SU-DHL-6 (cell line): ENCODE measurements around the gene SUV39H2.
A peak's percentile ranks its signal among the peaks of the same experiment; 100 is the strongest.

Experiments used
- H2AFZ ChIP-seq: fragments of 200-600 bp; sonication (generic); 2 replicates; pipeline ENCODE4 v1.6.1; 2014; ENCODE audit warnings: low read depth, mild to moderate bottlenecking, moderate library complexity, mixed read lengths, antibody characterized with exemption, low read length; ENCODE audit not compliant: severe bottlenecking
- H3F3A ChIP-seq: fragments of 200-600 bp; shearing (Covaris generic); 2 replicates; pipeline ENCODE4 v1.6.0; 2016; ENCODE audit warnings: antibody characterized with exemption, mild to moderate bottlenecking; ENCODE audit not compliant: insufficient read depth
- H3K27ac ChIP-seq: fragments of 200-600 bp; sonication (generic); 2 replicates; pipeline ENCODE4 v1.5.1; 2016; ENCODE audit warnings: low read depth, mild to moderate bottlenecking, low read length, moderate library complexity, mixed read lengths
- H3K27me3 ChIP-seq: fragments of 200-600 bp; sonication (generic), shearing (Covaris generic); 2 replicates; pipeline ENCODE4 v1.6.0; 2014; ENCODE audit warnings: mild to moderate bottlenecking, low read length
- H3K36me3 ChIP-seq: fragments of 200-600 bp; sonication (generic); 2 replicates; pipeline ENCODE4 v1.6.1; 2014; ENCODE audit warnings: mild to moderate bottlenecking, low read length, mixed read lengths
- H3K4me2 ChIP-seq: fragments of 300-600, 200-600 bp; shearing (Covaris generic), sonication (generic); 2 replicates; pipeline ENCODE4 v1.6.0; 2014; ENCODE audit warnings: low read length, low read depth, mild to moderate bottlenecking; ENCODE audit not compliant: poor library complexity, severe bottlenecking
- H3K4me3 ChIP-seq: fragments of 200-600 bp; sonication (generic); 2 replicates; pipeline ENCODE4 v1.5.1; 2014; ENCODE audit warnings: antibody characterized with exemption, low read length, mild to moderate bottlenecking, mixed read lengths; ENCODE audit not compliant: insufficient read depth, poor library complexity, severe bottlenecking
- H3K79me2 ChIP-seq: fragments of 200-600 bp; sonication (generic); 2 replicates; pipeline ENCODE4 v1.6.1; 2014; ENCODE audit warnings: mild to moderate bottlenecking, low read length, moderate library complexity; ENCODE audit not compliant: insufficient read depth
- H3K9ac ChIP-seq: fragments of 200-600 bp; sonication (generic); 2 replicates; pipeline ENCODE4 v1.7.0; 2014; ENCODE audit warnings: mild to moderate bottlenecking, low read length
- H3K9me2 ChIP-seq: fragments of 200-600 bp; sonication (generic); replicated peaks from 2 replicates; pipeline ENCODE4 v1.6.1; 2014; ENCODE audit warnings: low read length; ENCODE audit not compliant: insufficient read depth
- H3K9me3 ChIP-seq: fragments of 200-600 bp; sonication (generic); 2 replicates; pipeline ENCODE4 v1.6.1; 2014; ENCODE audit warnings: low read length, mixed read lengths; ENCODE audit not compliant: insufficient read depth
- H4K20me1 ChIP-seq: fragments of 200-600 bp; sonication (generic); 2 replicates; pipeline ENCODE4 v1.6.1; 2014; ENCODE audit warnings: low read depth, mild to moderate bottlenecking, antibody characterized with exemption, low read length, moderate library complexity, mixed read lengths
- CTCF ChIP-seq: fragments of 200-600 bp; sonication (generic); IDR thresholded peaks from one replicate; pipeline ENCODE4 v1.5.1; 2017; ENCODE audit warnings: antibody characterized with exemption, mild to moderate bottlenecking, low read length, moderate library complexity; ENCODE audit not compliant: insufficient read depth, poor library complexity, severe bottlenecking
- EZH2phosphoT487 ChIP-seq: fragments of 200-600 bp; sonication (generic), shearing (Covaris generic); conservative IDR thresholded peaks from 2 replicates; pipeline ENCODE4 v1.6.1; 2018; ENCODE audit warnings: mild to moderate bottlenecking, antibody characterized with exemption, low read length, moderate library complexity, mixed read lengths

The SUV39H2 gene

DNA sequence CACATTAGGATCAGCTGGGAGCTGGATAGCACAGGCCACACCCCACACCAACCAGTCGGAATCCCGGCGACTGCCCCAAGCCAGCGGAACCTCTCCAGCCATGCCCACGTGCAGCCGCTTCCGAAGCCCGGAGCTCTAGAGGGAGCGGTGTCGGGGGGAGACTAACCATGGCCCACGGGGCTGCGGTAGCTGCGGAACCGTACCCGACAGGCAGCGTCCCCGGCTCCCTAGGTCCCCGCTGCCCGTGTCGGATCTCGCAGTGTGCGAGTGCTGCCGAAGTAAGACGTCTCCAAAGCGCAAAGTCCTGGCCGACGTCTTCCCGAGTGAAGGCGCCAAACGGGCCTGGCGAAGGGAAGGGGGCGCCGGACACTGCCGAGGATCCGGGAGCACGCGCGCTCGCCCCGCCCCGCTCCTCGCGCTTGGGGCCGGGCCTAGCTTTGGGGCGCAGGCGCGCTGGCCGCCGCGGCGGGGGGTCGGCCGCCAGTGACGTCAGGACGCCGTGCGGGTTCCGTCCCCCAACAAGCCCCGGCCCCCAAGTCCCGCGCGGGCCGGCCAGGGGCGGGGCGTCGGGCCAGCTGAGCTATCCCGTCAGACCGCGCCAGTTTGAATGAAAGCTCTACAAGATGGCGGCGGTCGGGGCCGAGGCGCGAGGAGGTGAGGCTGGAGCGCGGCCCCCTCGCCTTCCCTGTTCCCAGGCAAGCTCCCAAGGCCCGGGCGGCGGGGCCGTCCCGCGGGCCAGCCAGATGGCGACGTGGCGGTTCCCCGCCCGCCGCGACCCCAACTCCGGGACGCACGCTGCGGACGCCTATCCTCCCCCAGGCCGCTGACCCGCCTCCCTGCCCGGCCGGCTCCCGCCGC lies at the start of gene SUV39H2:
TSS of gene SUV39H2 (plus strand) at position 601 of the 858 bp plus-strand sequence. CDS start at position 624, 23 bp downstream.
- H3K36me3 ChIP-seq, result peaks cover 19% of the 10 kb centered on the region; the same call in 1 of the 2 replicates
- no peak for TF ChIP-seq CTCF
- TF ChIP-seq EZH2phosphoT487, result no peak
- H3K4me2 ChIP-seq, result peak within 1 kb of the TSS; percentile 99
- H3K27ac ChIP-seq, result peak within 1 kb of the TSS; percentile 63
- H4K20me1 ChIP-seq, result no peaks in the 10 kb centered on the region
- no peaks in the 10 kb centered on the region for H3K27me3 ChIP-seq
- H3K79me2 ChIP-seq, result peaks cover 72% of the 10 kb centered on the region
- H3K9me3 ChIP-seq, result no peaks in the 10 kb centered on the region
- peaks cover 25% of the 10 kb centered on the region for H3F3A ChIP-seq
- peak within 1 kb of the TSS; percentile 79 for H3K4me3 ChIP-seq
- no peaks in the 10 kb centered on the region for H3K9me2 ChIP-seq
- H3K9ac ChIP-seq, result peak within 1 kb of the TSS; percentile 98
- H2AFZ ChIP-seq, result peak within 1 kb of the TSS; percentile 72

GRCh38 chr10:14833106-14833505 lies 45.6 kb upstream of the SUV39H2 start:
- Histone ChIP-seq H3K9ac (no peak overlapping the region), H4K20me1 (no peaks in the 10 kb centered on the region), H3K36me3 (no peaks in the 10 kb centered on the region), H3K9me2 (no peaks in the 10 kb centered on the region), H3K4me3 (no peak overlapping the region), H2AFZ (no peak overlapping the region), H3K4me2 (no peak overlapping the region), H3K27me3 (no peaks in the 10 kb centered on the region), H3F3A (no peaks in the 10 kb centered on the region), H3K27ac (no peak overlapping the region), H3K79me2 (no peaks in the 10 kb centered on the region), H3K9me3 (no peaks in the 10 kb centered on the region)
- TF ChIP-seq EZH2phosphoT487, result no peak
- no peak for TF ChIP-seq CTCF

DNA sequence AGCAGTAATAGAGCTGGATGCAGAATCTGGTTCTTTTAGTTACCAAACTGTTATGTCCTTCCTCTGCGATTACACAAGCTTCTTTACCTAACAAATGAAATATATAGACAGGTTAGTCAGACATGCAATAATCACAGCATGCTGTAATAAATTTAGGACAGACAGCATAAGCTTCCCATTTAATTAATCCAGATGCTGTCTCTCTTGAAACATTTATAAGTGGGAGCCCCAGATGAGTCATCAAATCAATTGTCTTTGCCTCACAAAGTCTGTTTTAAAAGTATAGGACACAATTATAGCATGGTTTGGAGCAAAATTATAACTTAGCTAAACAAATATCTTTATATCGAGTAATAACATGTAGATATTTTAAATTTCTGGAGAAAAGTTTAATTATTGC lies 42.5 kb upstream of the SUV39H2 start:
- Histone ChIP-seq H3K9me3 (no peaks in the 10 kb centered on the region), H3K4me3 (no peak overlapping the region), H3K9me2 (no peaks in the 10 kb centered on the region), H3K9ac (no peak overlapping the region), H4K20me1 (peaks cover 2% of the 10 kb centered on the region; the same call in 1 of the 2 replicates), H3K27ac (no peak overlapping the region), H2AFZ (no peak overlapping the region), H3K36me3 (peaks cover 12% of the 10 kb centered on the region), H3K79me2 (peaks cover 28% of the 10 kb centered on the region), H3F3A (no peaks in the 10 kb centered on the region), H3K27me3 (no peaks in the 10 kb centered on the region), H3K4me2 (no peak overlapping the region)
- TF ChIP-seq CTCF (no peak), EZH2phosphoT487 (no peak)
